ENCODE data around the gene SGCE. TPM values are rescaled to one million over a fixed set of nuclear protein-coding genes. Genes with fewer than 3 reads are reported as not detected.

Gene SGCE
- total and polyA plus RNA-seq, 3 donors from 2014 or later: 71.3 to 146 (median 142) TPM

- TF ChIP-seq POLR2A (IDR thresholded peaks at IDR 0.05) (no peak), CTCF (IDR thresholded peaks at IDR 0.05) (no peak)
- DNase-seq: no peak
- H3K4me1 ChIP-seq: no peaks in the 10 kb centered on the region
- WGBS, 2 donors: 85 to 86% methylated on average over 1 of the region's 1 CpG
- no peak overlapping the region for H3K4me3 ChIP-seq
- H3K27me3 ChIP-seq: no peaks in the 10 kb centered on the region
- H3K36me3 ChIP-seq (ENCODE audit: low read depth, missing control alignments): no peaks in the 10 kb centered on the region
- H3K9me3 ChIP-seq: no peaks in the 10 kb centered on the region
- intact Hi-C loops (cut with DNase I; ENCODE audit: low total_unique reads): no loop called here
- no peak overlapping the region for H3K27ac ChIP-seq
These were observed 14.0 kb upstream of the SGCE start for GRCh38 chr7:94669773-94670495.

GRCh38 chr7:94666879-94667587, 11.1 kb upstream of the SGCE start:
- 84% methylated on average over 3 of the region's 3 CpGs for WGBS, 2 donors
- Histone ChIP-seq H3K36me3 (ENCODE audit: low read depth, missing control alignments) (no peaks in the 10 kb centered on the region), H3K27ac (no peak overlapping the region), H3K4me1 (no peaks in the 10 kb centered on the region), H3K4me3 (no peak overlapping the region), H3K27me3 (no peaks in the 10 kb centered on the region), H3K9me3 (no peaks in the 10 kb centered on the region)
- intact Hi-C loops (cut with DNase I; ENCODE audit: low total_unique reads): no loop called here
- no peak for DNase-seq
- TF ChIP-seq CTCF (IDR thresholded peaks at IDR 0.05) (no peak), POLR2A (IDR thresholded peaks at IDR 0.05) (no peak)

GRCh38 chr7:94665426-94665825, 9.5 kb upstream of the SGCE start:
- H3K27ac ChIP-seq: no peak overlapping the region
- no peak overlapping the region for H3K4me3 ChIP-seq
- H3K9me3 ChIP-seq: no peaks in the 10 kb centered on the region
- H3K27me3 ChIP-seq: no peaks in the 10 kb centered on the region
- 74 to 75% methylated on average over 18 of the region's 18 CpGs for WGBS, 2 donors
- no peaks in the 10 kb centered on the region for H3K36me3 ChIP-seq (ENCODE audit: low read depth, missing control alignments)
- TF ChIP-seq CTCF (IDR thresholded peaks at IDR 0.05): no peak
- TF ChIP-seq POLR2A (IDR thresholded peaks at IDR 0.05): no peak
- intact Hi-C loops (cut with DNase I; ENCODE audit: low total_unique reads): no loop called here
- no peaks in the 10 kb centered on the region for H3K4me1 ChIP-seq
- no peak for DNase-seq

GRCh38 chr7:94664023-94664422, 8.1 kb upstream of the SGCE start:
- Histone ChIP-seq H3K9me3 (no peaks in the 10 kb centered on the region), H3K27ac (no peak overlapping the region), H3K4me1 (no peaks in the 10 kb centered on the region), H3K36me3 (ENCODE audit: low read depth, missing control alignments) (no peaks in the 10 kb centered on the region), H3K27me3 (no peaks in the 10 kb centered on the region), H3K4me3 (no peak overlapping the region)
- TF ChIP-seq POLR2A (IDR thresholded peaks at IDR 0.05) (no peak), CTCF (IDR thresholded peaks at IDR 0.05) (no peak)
- no peak for DNase-seq
- 71 to 78% methylated on average over 11 to 23 of the region's 23 CpGs for WGBS, 2 donors
- intact Hi-C loops (cut with DNase I; ENCODE audit: low total_unique reads): no loop called here

Data from testis (tissue), 3 donors.